OCI-LY3 (cell line): ENCODE results near the gene TNFRSF8.

Source experiments
- EZH2phosphoT487 ChIP-seq: fragments of 200-600 bp; shearing (Covaris generic); IDR thresholded peaks from 2 replicates; pipeline ENCODE4 v1.6.1; 2018; ENCODE audit warnings: antibody characterized with exemption, mixed run types, low read depth
- TF ChIP-seq, protein P1 (sequence below): fragments of 200-600, 300-600 bp; sonication (generic); IDR thresholded peaks from 2 replicates; pipeline ENCODE4 v1.5.1; 2014; ENCODE audit warnings: antibody characterized with exemption, low read length, low read depth

DNA sequence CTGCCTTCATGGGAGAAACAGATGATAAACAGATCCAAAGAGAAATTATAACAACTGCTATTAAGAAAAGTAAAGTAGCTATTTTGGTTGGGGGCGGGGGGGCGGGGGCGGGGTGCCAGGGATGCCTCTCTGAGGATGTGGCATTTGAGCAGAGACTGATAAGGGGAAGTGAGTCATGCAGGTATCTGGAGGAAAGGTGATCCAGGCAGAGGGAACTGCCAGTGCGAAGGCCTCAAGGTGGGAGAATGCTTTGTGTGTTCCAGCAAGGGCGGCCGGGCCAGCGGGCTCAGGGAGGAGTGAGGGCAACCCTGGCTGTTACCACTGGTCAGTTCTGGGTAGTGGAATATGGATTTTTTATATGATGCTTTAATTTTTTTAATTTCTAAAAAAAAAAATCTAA is 96.7 kb downstream of the TNFRSF8 start:
- TF ChIP-seq, protein P1, sequence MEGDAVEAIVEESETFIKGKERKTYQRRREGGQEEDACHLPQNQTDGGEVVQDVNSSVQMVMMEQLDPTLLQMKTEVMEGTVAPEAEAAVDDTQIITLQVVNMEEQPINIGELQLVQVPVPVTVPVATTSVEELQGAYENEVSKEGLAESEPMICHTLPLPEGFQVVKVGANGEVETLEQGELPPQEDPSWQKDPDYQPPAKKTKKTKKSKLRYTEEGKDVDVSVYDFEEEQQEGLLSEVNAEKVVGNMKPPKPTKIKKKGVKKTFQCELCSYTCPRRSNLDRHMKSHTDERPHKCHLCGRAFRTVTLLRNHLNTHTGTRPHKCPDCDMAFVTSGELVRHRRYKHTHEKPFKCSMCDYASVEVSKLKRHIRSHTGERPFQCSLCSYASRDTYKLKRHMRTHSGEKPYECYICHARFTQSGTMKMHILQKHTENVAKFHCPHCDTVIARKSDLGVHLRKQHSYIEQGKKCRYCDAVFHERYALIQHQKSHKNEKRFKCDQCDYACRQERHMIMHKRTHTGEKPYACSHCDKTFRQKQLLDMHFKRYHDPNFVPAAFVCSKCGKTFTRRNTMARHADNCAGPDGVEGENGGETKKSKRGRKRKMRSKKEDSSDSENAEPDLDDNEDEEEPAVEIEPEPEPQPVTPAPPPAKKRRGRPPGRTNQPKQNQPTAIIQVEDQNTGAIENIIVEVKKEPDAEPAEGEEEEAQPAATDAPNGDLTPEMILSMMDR: no peak
- no peak for TF ChIP-seq EZH2phosphoT487
